ENCODE measurements around the gene CACNA1D. TPM values are rescaled to one million over a fixed set of nuclear protein-coding genes. Genes with fewer than 3 reads are reported as not detected.

CACNA1D gene
- total and polyA plus RNA-seq, 9 of the 15 experiments (the other 6 are each of a cell fraction or from before 2014, with no cell fraction given): 0.29 TPM; not detected in 8

DNA sequence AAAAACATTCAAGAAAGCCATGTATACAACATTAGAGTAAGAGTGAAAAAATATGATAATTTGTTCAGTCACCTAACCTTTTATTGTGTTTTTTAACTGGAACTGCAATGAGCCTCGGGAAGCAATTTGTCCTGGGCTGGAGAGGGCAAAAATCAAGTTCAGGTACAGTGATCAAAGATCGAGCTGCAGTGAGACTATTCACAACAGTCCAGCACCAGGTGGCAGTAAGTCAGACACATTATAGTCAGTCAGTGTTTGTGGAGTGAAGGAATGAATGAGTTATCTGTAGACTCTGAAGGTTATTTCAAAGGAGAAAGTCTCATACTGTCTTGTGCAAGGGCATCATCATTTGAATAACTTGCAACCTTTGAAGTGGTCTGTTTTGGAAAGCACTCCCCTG, 235.2 kb downstream of the CACNA1D start:
- ATAC-seq: no peak
- no peak overlapping the region for H3K9ac ChIP-seq (ENCODE audit: insufficient read depth in 1 of 2, low read depth in 2 of 2, low read length in 2 of 2)
- in situ Hi-C loops (cut with MboI): no loop called here

DNA sequence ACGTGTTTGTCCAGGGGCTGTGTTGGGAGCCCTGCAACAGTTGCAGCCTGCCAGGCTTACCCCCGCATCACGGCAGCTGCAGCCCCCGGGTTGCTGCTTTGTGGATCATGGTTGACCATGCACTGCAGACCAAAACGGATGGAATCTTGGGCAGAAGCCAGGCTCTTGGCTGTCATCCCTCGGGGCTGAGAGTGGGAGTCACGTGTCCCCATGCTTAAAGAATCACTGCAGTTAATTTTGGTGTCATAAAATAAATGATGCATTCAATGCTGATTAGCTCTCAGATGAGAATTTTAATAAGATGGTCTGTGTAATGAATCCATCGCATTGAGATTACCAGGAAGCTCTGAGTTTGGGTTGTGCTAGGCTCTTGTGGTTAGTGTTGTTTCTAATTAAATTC, 236.2 kb downstream of the CACNA1D start:
- Histone ChIP-seq H3K79me2 (ENCODE audit: control insufficient read depth, insufficient read depth, low read length) (no peaks in the 10 kb centered on the region), H3K27me3 (ENCODE audit: control insufficient read depth in 2 of 2, insufficient read depth in 2 of 2, low read length in 2 of 2) (peaks cover 0 to 30% of the 10 kb centered on the region in 2 experiments; a peak in 2 of 5 replicates), H3K27ac (ENCODE audit: extremely low read depth, low read depth, low read length) (no peak overlapping the region), H3K9ac (ENCODE audit: insufficient read depth in 1 of 2, low read depth in 2 of 2, low read length in 2 of 2) (no peak overlapping the region), H3K9me1 (ENCODE audit: control insufficient read depth, insufficient read depth, low read length) (no peaks in the 10 kb centered on the region), H3K9me3 (replicated peaks; ENCODE audit: control insufficient read depth, insufficient read depth, low read depth, low read length) (no peaks in the 10 kb centered on the region), H3K4me1 (replicated peaks in 1 of 2; ENCODE audit: control insufficient read depth in 2 of 2, insufficient read depth in 2 of 2, low read length in 2 of 2) (no peaks in the 10 kb centered on the region), H3K4me2 (ENCODE audit: insufficient read depth, low read length) (no peak overlapping the region), H2AFZ (ENCODE audit: low read depth, low read length) (no peak overlapping the region), H3K4me3 (no peak overlapping the region), H3K36me3 (ENCODE audit: control insufficient read depth, insufficient read depth, low read length) (no peaks in the 10 kb centered on the region), H4K20me1 (replicated peaks; ENCODE audit: control insufficient read depth, insufficient read depth, low read length) (no peaks in the 10 kb centered on the region)
- POLR2A ChIA-PET: no interaction called here
- no peak for DNase-seq (ENCODE audit: extremely low read depth in 1 of 4, low spot score in 3 of 4)
- in situ Hi-C loops (cut with MboI): no loop called here
- ATAC-seq: no peak
- FAIRE-seq: no peak
- CTCF ChIA-PET (ENCODE audit: low intra/inter-chr PET ratio): no interaction called here
- intact Hi-C loops (cut with micrococcal nuclease): no loop called here
- BruUV-seq (replicated peaks): no TSS peak
- 0% methylated on average over 8 of the region's 8 CpGs for WGBS (ENCODE audit: insufficient coverage, low coverage, missing lambda C conversion rate)
- TF ChIP-seq TAF15 (IDR thresholded peaks at IDR 0.05; ENCODE audit: low read depth, low read length): no peak
- no peak for TF ChIP-seq RFX1 (IDR thresholded peaks at IDR 0.05)
- TF ChIP-seq YBX1 (IDR thresholded peaks at IDR 0.05): no peak
- TF ChIP-seq ATF1 (CRISPR knock-in tag; IDR thresholded peaks at IDR 0.05): no peak
- TF ChIP-seq ATF1 (tag; IDR thresholded peaks at IDR 0.05): no peak
- TF ChIP-seq NCOR1 (IDR thresholded peaks at IDR 0.05): no peak
- TF ChIP-seq EZH2 (IDR thresholded peaks at IDR 0.05; ENCODE audit: borderline replicate concordance, low read depth, low read length): no peak
- TF ChIP-seq RBM17 (IDR thresholded peaks at IDR 0.05; ENCODE audit: borderline replicate concordance, low read depth, low read length): no peak
- no peak for TF ChIP-seq RBM15 (IDR thresholded peaks at IDR 0.05; ENCODE audit: insufficient read depth, low read length)
- TF ChIP-seq RAD51 (IDR thresholded peaks at IDR 0.05; ENCODE audit: borderline replicate concordance, low read depth): no peak
- TF ChIP-seq ELF2 (CRISPR knock-in tag; IDR thresholded peaks at IDR 0.05): no peak
- no peak for TF ChIP-seq L3MBTL2 (IDR thresholded peaks at IDR 0.05)

More for the DNA sequence above, 235.2 kb downstream of the CACNA1D start:
- FAIRE-seq: no peak
- Histone ChIP-seq H3K27ac (ENCODE audit: extremely low read depth, low read depth, low read length) (no peak overlapping the region), H3K9me1 (ENCODE audit: control insufficient read depth, insufficient read depth, low read length) (no peaks in the 10 kb centered on the region), H2AFZ (ENCODE audit: low read depth, low read length) (no peak overlapping the region), H3K4me1 (replicated peaks in 1 of 2; ENCODE audit: control insufficient read depth in 2 of 2, insufficient read depth in 2 of 2, low read length in 2 of 2) (no peaks in the 10 kb centered on the region), H3K9me3 (replicated peaks; ENCODE audit: control insufficient read depth, insufficient read depth, low read depth, low read length) (no peaks in the 10 kb centered on the region), H3K4me2 (ENCODE audit: insufficient read depth, low read length) (no peak overlapping the region), H3K79me2 (ENCODE audit: control insufficient read depth, insufficient read depth, low read length) (no peaks in the 10 kb centered on the region), H4K20me1 (replicated peaks; ENCODE audit: control insufficient read depth, insufficient read depth, low read length) (no peaks in the 10 kb centered on the region), H3K4me3 (no peak overlapping the region), H3K36me3 (ENCODE audit: control insufficient read depth, insufficient read depth, low read length) (no peaks in the 10 kb centered on the region), H3K27me3 (ENCODE audit: control insufficient read depth in 2 of 2, insufficient read depth in 2 of 2, low read length in 2 of 2) (peaks cover 0 to 22% of the 10 kb centered on the region in 2 experiments; a peak in 2 of 5 replicates)
- no TSS peak for BruUV-seq (replicated peaks)
- POLR2A ChIA-PET: no interaction called here
- CTCF ChIA-PET (ENCODE audit: low intra/inter-chr PET ratio): no interaction called here
- intact Hi-C loops (cut with micrococcal nuclease): no loop called here
- WGBS (ENCODE audit: insufficient coverage, low coverage, missing lambda C conversion rate): 0% methylated on average over 2 of the region's 2 CpGs
- peak; percentile 65; the same call in 1 of the 2 replicates for TF ChIP-seq ZNF24 (IDR thresholded peaks at IDR 0.05)
- no peak for TF ChIP-seq ID3 (CRISPR knock-in tag; IDR thresholded peaks at IDR 0.05)
- no peak for TF ChIP-seq ID3 (tag; IDR thresholded peaks at IDR 0.05)
- DNase-seq (ENCODE audit: extremely low read depth in 1 of 4, low spot score in 3 of 4): no peak

Measured in K562 (cell line).